SK-N-SH (cell line): Measurements from ENCODE around the gene PPIC.

Experiments
- EP300 ChIP-seq, 2 experiments: IDR thresholded peaks; 2 replicates each; pipeline versions ENCODE4 v1.4.0 to v1.6.1; 2012; ENCODE audit warnings: borderline replicate concordance in 1 of 2, low read depth in 1 of 2, low read length in 1 of 2
- EZH2phosphoT487 ChIP-seq: fragments of 200-600 bp; sonication (generic); IDR thresholded peaks from 2 replicates; pipeline ENCODE4 v1.6.1; 2017; ENCODE audit warnings: low read depth, mixed run types, mild to moderate bottlenecking, antibody characterized with exemption, moderate library complexity, borderline replicate concordance
- JUND ChIP-seq: IDR thresholded peaks from 2 replicates; pipeline ENCODE4 v1.4.0; 2012
- MAX ChIP-seq: IDR thresholded peaks from 2 replicates; pipeline ENCODE4 v1.4.0; 2012; ENCODE audit warnings: low read depth
- MEF2A ChIP-seq: IDR thresholded peaks from 2 replicates; pipeline ENCODE4 v1.4.0; 2012; ENCODE audit warnings: low read depth, borderline replicate concordance
- NRF1 ChIP-seq: IDR thresholded peaks from 2 replicates; pipeline ENCODE4 v1.6.1; 2012; ENCODE audit warnings: low read depth, mild to moderate bottlenecking, low read length
- POLR2AphosphoS5 ChIP-seq: IDR thresholded peaks from 2 replicates; pipeline ENCODE4 v1.6.1; 2012; ENCODE audit warnings: low read depth, low read length
- RFX5 ChIP-seq: IDR thresholded peaks from 2 replicates; pipeline ENCODE4 v1.6.1; 2012; ENCODE audit warnings: mild to moderate bottlenecking, improper control_type of control experiment, low read length
- SIN3A ChIP-seq: IDR thresholded peaks from 2 replicates; pipeline ENCODE4 v1.6.1; 2012; ENCODE audit warnings: low read depth, mild to moderate bottlenecking, low read length, moderate library complexity, borderline replicate concordance
- TAF1 ChIP-seq: IDR thresholded peaks from 2 replicates; pipeline ENCODE4 v1.6.1; 2012; ENCODE audit warnings: low read depth, mild to moderate bottlenecking, low read length, moderate library complexity, borderline replicate concordance
- YY1 ChIP-seq: IDR thresholded peaks from 2 replicates; pipeline ENCODE4 v1.4.0; 2012; ENCODE audit warnings: low read depth, mild to moderate bottlenecking
- TF ChIP-seq, protein P1 (sequence below): fragments of 200-600 bp; sonication (generic); IDR thresholded peaks from 2 replicates; pipeline ENCODE4 v1.6.1; 2017; ENCODE audit warnings: antibody characterized with exemption, mild to moderate bottlenecking, moderate library complexity
- TF ChIP-seq, protein P2 (sequence below): IDR thresholded peaks from 2 replicates; pipeline ENCODE4; 2012
- TF ChIP-seq, protein P3 (sequence below): fragments of 150-350 bp; IDR thresholded peaks from 2 replicates; pipeline ENCODE4 v1.6.1; 2017; ENCODE audit warnings: antibody characterized with exemption, low read length, low read depth, borderline replicate concordance

GRCh38 chr5:123066016-123066415 lies 29.5 kb upstream of the PPIC start:
- TF ChIP-seq EZH2phosphoT487 = no peak
- TF ChIP-seq TAF1 = no peak
- no peak for TF ChIP-seq MAX
- TF ChIP-seq, protein P1, sequence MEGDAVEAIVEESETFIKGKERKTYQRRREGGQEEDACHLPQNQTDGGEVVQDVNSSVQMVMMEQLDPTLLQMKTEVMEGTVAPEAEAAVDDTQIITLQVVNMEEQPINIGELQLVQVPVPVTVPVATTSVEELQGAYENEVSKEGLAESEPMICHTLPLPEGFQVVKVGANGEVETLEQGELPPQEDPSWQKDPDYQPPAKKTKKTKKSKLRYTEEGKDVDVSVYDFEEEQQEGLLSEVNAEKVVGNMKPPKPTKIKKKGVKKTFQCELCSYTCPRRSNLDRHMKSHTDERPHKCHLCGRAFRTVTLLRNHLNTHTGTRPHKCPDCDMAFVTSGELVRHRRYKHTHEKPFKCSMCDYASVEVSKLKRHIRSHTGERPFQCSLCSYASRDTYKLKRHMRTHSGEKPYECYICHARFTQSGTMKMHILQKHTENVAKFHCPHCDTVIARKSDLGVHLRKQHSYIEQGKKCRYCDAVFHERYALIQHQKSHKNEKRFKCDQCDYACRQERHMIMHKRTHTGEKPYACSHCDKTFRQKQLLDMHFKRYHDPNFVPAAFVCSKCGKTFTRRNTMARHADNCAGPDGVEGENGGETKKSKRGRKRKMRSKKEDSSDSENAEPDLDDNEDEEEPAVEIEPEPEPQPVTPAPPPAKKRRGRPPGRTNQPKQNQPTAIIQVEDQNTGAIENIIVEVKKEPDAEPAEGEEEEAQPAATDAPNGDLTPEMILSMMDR = no peak
- no peak for TF ChIP-seq EP300 (IDR thresholded peaks at IDR 0.05; ENCODE audit: borderline replicate concordance in 1 of 2, low read depth in 1 of 2, low read length in 1 of 2)
- TF ChIP-seq POLR2AphosphoS5 = no peak
- no peak for TF ChIP-seq MEF2A
- TF ChIP-seq, protein P2, sequence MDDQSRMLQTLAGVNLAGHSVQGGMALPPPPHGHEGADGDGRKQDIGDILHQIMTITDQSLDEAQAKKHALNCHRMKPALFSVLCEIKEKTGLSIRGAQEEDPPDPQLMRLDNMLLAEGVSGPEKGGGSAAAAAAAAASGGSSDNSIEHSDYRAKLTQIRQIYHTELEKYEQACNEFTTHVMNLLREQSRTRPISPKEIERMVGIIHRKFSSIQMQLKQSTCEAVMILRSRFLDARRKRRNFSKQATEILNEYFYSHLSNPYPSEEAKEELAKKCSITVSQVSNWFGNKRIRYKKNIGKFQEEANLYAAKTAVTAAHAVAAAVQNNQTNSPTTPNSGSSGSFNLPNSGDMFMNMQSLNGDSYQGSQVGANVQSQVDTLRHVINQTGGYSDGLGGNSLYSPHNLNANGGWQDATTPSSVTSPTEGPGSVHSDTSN = no peak
- TF ChIP-seq RFX5 = no peak
- TF ChIP-seq, protein P3, sequence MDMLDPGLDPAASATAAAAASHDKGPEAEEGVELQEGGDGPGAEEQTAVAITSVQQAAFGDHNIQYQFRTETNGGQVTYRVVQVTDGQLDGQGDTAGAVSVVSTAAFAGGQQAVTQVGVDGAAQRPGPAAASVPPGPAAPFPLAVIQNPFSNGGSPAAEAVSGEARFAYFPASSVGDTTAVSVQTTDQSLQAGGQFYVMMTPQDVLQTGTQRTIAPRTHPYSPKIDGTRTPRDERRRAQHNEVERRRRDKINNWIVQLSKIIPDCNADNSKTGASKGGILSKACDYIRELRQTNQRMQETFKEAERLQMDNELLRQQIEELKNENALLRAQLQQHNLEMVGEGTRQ = no peak
- TF ChIP-seq SIN3A = no peak
- no peak for TF ChIP-seq JUND
- no peak for TF ChIP-seq NRF1
- no peak for TF ChIP-seq YY1
